Activated T-cell treated with anti-CD3 and anti-CD28 coated beads for 4 hours (primary cell): ENCODE measurements around the gene ARHGEF6.
"Not testable (repeated sequence)": the region's sequence is repeated elsewhere in the genome, so short reads cannot be mapped to it uniquely, and the experiment has no call there.

ENCODE experiments used
- DNase-seq: peaks from one replicate; pipeline ENCODE4 v3.0.0-alpha.2; 2020

Gene ARHGEF6

GRCh38 chrX:136780241-136780640 lies 491 bp downstream of the ARHGEF6 start:
- DNase-seq: no peak

DNA sequence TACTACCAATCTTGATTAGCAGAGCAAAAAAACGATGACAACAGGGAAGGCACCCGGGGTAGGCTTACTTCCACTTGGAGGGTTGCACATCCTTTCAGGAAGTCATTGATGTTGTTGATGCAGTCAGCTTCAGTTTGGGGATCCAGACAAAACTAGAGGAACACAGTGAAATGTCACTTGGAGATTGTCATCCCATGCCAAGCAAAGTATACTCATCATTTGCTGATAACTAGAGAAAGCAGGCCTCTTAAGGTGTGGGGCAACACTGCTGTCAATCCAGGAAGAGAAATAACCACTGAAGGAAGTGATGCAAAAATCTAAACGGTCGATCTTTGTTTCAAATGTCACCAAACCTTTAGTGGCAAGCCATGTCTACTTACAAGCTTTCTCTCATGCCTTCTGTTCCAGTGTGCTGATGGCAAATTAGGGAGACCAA lies 1.4 kb downstream of the ARHGEF6 start:
- no peak for DNase-seq

- no peak for DNase-seq
Measured at GRCh38 chrX:136778916-136779315, 1.8 kb downstream of the ARHGEF6 start.

- DNase-seq: no peak
Measured at GRCh38 chrX:136778020-136778419, 2.7 kb downstream of the ARHGEF6 start.

DNA sequence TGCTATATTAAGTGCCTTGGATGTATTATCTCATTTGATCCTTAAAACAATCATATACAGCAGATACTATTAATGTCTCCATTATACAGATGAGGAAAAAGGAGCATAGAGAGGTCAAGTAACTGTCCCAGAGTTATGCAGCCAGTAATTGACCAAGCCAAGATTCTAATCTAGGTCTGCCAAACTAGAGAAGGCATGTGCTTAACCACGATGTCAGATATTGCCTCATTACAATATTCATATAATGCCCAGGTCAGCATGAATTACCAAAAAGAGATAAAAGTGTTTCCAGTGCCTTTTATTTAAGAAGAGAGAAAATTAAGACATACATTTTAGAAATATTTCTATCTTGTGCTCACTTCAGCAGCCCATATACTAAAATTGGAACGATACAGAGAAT lies 7.1 kb downstream of the ARHGEF6 start:
- DNase-seq: no peak

- DNase-seq: not testable (repeated sequence)
Measured at GRCh38 chrX:136771869-136772268, 8.9 kb downstream of the ARHGEF6 start.

- no peak for DNase-seq
Measured at GRCh38 chrX:136768469-136769084, 12.2 kb downstream of the ARHGEF6 start.

DNA sequence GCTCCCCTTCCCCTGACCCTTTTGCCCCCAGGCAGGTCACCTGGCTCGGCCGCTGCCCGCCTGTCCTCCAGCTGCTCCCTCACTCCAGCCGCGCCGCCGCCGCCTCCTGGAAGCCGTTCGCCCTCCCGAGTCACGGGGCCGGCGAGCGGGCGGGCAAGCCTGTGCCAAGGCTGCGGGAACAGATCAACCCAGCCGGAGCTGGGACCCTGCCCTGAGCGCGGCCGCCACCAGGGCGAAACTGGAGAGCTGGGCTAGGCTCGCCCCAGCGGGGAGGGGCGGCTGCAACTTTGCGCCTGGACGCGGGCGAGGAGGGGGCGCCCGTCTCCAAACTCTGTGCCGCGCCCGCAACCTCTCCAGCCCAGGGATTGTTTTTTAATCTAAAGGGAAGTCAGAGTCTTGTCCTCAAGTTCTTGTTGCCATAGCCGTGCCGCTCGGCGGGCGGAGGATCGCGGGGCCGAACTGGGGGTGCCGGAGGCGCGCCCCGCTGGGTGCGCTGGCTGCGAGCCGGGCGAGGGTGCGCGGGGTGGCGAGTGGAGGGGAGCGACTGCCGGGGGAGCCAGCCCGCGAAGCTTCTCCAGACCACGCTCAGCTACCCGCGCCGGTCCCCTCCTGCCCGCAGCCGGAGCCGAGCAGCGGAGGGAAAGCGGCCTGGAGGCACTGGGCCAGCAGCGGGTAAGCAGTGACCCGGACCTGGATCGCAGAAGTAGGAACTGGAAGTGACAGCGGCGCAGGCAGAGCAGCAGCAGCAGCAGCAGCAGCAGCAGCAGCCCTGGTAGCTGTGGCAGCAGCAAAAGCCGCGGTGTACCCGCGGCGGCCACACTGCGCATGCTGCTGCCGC lies 13.4 kb downstream of the ARHGEF6 start:
- no peak for DNase-seq

- DNase-seq: no peak
Measured at GRCh38 chrX:136766785-136767103, 14.0 kb downstream of the ARHGEF6 start.

- no peak for DNase-seq
Measured at GRCh38 chrX:136765821-136766356, 14.8 kb downstream of the ARHGEF6 start.

- DNase-seq: no peak
Measured at GRCh38 chrX:136764206-136764605, 16.5 kb downstream of the ARHGEF6 start.

- no peak for DNase-seq
Measured at GRCh38 chrX:136762820-136763452, 17.8 kb downstream of the ARHGEF6 start.

DNA sequence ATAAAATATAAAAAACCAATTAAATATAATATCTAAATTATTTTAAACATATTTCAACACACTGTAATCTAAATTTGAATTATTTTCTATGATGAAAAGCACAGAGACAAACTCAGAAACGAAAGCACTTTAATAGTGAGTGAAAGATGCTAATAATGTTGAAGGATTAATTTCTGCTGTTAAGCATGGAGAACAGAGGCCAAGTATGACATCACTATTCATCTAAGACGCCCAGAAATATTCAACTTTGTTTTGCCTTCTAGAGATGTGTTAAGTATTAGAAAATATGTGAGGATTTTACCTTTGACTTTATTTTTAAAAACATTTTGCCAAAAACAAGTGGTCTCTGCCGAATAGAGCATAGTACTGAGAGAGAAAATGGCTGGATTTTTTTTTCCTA lies 19.3 kb downstream of the ARHGEF6 start:
- no peak for DNase-seq

DNA sequence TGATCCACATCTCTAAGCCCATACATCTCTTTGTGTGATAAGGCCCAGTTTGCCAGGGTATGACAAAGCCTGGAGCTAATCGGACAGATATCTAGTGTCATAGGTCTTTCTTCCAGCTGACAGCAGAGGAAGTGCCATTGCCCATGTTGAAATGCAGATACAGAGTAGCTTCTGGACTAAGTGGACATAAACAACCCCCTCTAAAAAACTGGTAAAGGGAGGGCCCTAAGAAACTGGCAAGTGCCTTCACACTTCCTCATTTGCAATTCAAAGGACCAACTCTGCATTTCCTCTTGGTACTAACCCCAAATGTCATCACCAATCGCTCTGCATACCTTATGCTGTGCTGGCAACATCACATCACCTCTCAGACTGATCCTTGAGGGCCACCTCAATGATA lies 20.8 kb downstream of the ARHGEF6 start:
- DNase-seq: no peak

DNA sequence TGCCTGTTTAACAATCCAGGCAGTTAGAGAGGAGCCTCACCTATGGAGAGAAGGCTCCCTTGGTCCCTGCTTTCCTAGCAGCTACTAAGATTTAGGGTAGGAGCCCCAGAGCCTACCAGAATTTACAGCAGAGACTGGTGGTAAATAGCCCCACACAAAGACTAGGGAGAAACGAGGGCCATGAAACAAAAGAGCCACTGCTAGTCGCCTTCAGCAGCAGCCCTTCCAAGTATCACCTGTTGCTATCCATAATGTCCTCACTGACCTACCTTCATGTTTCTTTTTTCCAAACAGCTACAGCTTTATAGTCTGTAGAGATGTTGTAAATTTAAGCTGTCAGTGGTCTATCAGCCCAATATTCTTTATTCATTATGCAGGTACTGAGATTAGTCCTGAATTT lies 25.3 kb downstream of the ARHGEF6 start:
- no peak for DNase-seq

- no peak for DNase-seq
Measured at GRCh38 chrX:136754651-136755050, 26.1 kb downstream of the ARHGEF6 start.

DNA sequence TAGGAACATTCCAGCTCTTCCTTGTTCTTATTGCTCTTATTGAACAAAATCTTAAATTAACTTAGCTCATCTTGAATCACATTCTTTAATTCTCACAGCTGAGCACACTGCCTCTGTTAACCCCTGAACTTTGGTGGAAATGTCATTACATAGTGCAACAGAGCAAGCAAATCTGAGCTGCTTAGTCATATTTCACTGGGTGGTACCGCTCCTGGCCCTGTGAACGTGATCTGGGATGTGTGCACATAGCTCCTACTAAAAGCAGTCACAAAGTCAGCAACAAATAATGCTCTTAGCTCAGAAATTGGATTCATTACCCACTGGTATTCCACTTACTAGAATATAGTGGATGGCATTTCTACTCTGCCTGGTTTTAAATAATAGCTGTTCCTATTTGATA lies 27.9 kb downstream of the ARHGEF6 start:
- no peak for DNase-seq

GRCh38 chrX:136752346-136752745 lies 28.4 kb downstream of the ARHGEF6 start:
- no peak for DNase-seq

- no peak for DNase-seq
Measured at GRCh38 chrX:136750364-136750763, 30.4 kb downstream of the ARHGEF6 start.

- DNase-seq: no peak
Measured at GRCh38 chrX:136747003-136747986, 33.4 kb downstream of the ARHGEF6 start.

DNA sequence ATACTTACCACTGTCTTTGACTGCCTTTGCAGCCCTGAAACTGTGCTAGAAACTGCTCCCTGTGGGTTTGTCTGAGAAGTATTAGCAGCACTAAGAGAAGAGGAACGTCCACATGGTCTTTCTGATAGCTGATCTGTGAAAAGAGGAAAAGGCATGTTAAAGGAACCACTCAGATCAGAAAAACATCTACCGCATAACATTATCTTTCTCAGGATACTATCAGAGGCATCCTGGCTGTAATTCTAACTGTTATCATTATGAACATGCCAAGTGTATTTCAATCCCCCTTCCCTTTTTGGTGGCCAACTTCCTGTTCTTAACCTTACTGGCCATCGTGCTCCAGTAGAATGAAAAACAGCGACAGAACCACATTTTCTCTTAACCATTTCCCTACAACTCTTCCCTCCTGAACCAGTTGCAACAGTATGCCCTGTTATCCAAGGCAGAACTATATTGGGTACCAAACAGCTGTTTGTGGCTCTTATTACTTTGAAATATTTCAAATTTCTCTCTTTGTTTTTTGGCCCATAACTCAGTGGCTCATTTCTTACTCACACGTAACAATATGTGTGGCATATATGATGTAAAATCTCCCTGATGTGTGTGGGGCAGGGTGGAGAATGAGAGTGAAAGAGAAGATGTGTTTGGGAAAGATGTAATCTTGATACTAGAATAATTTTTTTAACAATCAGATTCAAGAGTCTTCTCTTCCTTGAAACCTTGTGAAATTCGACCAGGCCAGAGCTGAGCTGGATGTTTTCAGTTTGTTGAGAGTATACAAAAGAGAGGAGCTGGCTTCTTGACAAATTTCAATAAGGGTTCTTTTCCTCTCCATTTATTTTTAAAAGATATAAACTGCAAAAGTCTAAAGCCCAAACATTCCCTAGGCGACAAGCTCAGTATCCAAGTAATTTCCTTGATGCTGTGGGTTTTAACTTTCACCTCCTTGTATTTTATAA lies 35.2 kb downstream of the ARHGEF6 start:
- no peak for DNase-seq
